HL-60 (cell line): ENCODE data around the gene MOCS1.

Experiments
- CTCF ChIP-seq: IDR thresholded peaks from one replicate; pipeline ENCODE4 v1.5.1; 2011; ENCODE audit warnings: low read length, control low read depth, inconsistent platforms; ENCODE audit not compliant: insufficient read depth
- GABPA ChIP-seq: IDR thresholded peaks from 2 replicates; pipeline ENCODE4 v1.6.1; 2012; ENCODE audit warnings: low read depth
- POLR2AphosphoS5 ChIP-seq: IDR thresholded peaks from 2 replicates; pipeline ENCODE4 v1.6.1; 2012; ENCODE audit warnings: low read depth
- REST ChIP-seq: IDR thresholded peaks from 2 replicates; pipeline ENCODE4 v1.6.1; 2012; ENCODE audit warnings: low read depth; ENCODE audit not compliant: insufficient replicate concordance

GRCh38 chr6:39861663-39862062, 72.6 kb downstream of the MOCS1 start:
- TF ChIP-seq GABPA (no peak), CTCF (no peak), POLR2AphosphoS5 (no peak), REST (no peak)
